CD8-positive, alpha-beta memory T cell (primary cell): ENCODE data around the gene PPP1CB. TPM values are rescaled to one million over a fixed set of nuclear protein-coding genes. Genes with fewer than 3 reads are reported as not detected.
A peak's percentile ranks its signal among the peaks of the same experiment; 100 is the strongest.

Source experiments
- CTCF ChIA-PET: fragments of 350-600 bp; sonication (Branson Sonifier 250); formaldehyde crosslinking; loops from one replicate; lab custom pipeline; 2021; ENCODE audit warnings: antibody characterized with exemption; lab: Charles Lee
- POLR2A ChIA-PET: fragments of 350-600 bp; sonication (Branson Sonifier 250); formaldehyde crosslinking; loops from one replicate; lab custom pipeline; 2021; ENCODE audit warnings: antibody characterized with exemption; lab: Charles Lee
- DNase-seq, 5 donors: peaks; one replicate each; pipeline versions ENCODE4 v3.0.0 to v3.0.0-alpha.2; 2020 to 2022; ENCODE audit warnings: mixed read lengths in 1 of 5
- H3K27ac ChIP-seq: one replicate; pipeline ENCODE4 v1.7.0; 2013; ENCODE audit warnings: low read depth, mild to moderate bottlenecking, low read length, moderate library complexity
- H3K27me3 ChIP-seq: 2 replicates; pipeline ENCODE4 v1.7.0; 2013; ENCODE audit warnings: low read length, mild to moderate bottlenecking; ENCODE audit not compliant: insufficient read depth, poor library complexity, severe bottlenecking
- H3K36me3 ChIP-seq: 2 replicates; pipeline ENCODE4 v1.7.0; 2013; ENCODE audit warnings: mild to moderate bottlenecking, low read length, moderate library complexity; ENCODE audit not compliant: insufficient read depth
- H3K4me1 ChIP-seq: 2 replicates; pipeline ENCODE4 v1.7.0; 2013; ENCODE audit warnings: mild to moderate bottlenecking, low read length, moderate library complexity; ENCODE audit not compliant: insufficient read depth
- H3K4me3 ChIP-seq: 2 replicates; pipeline ENCODE4 v1.7.0; 2013; ENCODE audit warnings: mild to moderate bottlenecking, low read length
- H3K9me3 ChIP-seq: 2 replicates; pipeline ENCODE4 v1.7.0; 2013; ENCODE audit warnings: mild to moderate bottlenecking, low read length
- H3K27ac Mint-ChIP-seq, 8 donors: one replicate each; pipeline ENCODE4 v1.8.0; 2020 to 2021; ENCODE audit warnings: mixed read lengths in 8 of 8, mild to moderate bottlenecking in 6 of 8, inconsistent platforms in 3 of 8, moderate library complexity in 3 of 8
- H3K27me3 Mint-ChIP-seq, 2 donors: one replicate each; pipeline ENCODE4 v1.8.0; 2020 to 2021; ENCODE audit warnings: mixed read lengths in 2 of 2, mild to moderate bottlenecking in 1 of 2, moderate library complexity in 1 of 2
- H3K36me3 Mint-ChIP-seq, 3 donors: one replicate each; pipeline ENCODE4 v1.8.0; 2020 to 2021; ENCODE audit warnings: mixed read lengths in 3 of 3, inconsistent platforms in 1 of 3, mild to moderate bottlenecking in 1 of 3
- H3K4me1 Mint-ChIP-seq, 3 donors: one replicate each; pipeline ENCODE4 v1.8.0; 2020 to 2021; ENCODE audit warnings: mixed read lengths in 3 of 3, inconsistent platforms in 1 of 3, mild to moderate bottlenecking in 1 of 3
- H3K4me3 Mint-ChIP-seq, 7 donors: one replicate each; pipeline ENCODE4 v1.8.0; 2020 to 2021; ENCODE audit warnings: mixed read lengths in 7 of 7, mild to moderate bottlenecking in 6 of 7, moderate library complexity in 4 of 7, inconsistent platforms in 2 of 7
- H3K9me3 Mint-ChIP-seq, 5 donors: one replicate each; pipeline ENCODE4 v1.8.0; 2020 to 2022; ENCODE audit warnings: mixed read lengths in 5 of 5, mild to moderate bottlenecking in 3 of 5, moderate library complexity in 2 of 5, inconsistent platforms in 1 of 5
- polyA plus RNA-seq: library from polyadenylated mRNA; unstranded; fragments of 300-500 nt; fragmentation: Illumina TruSeq; gene quantifications from one replicate; pipeline ENCODE4 v1.2.3, GENCODE V29; 2021
- total RNA-seq, 2 experiments: library from RNA; stranded (reverse); gene quantifications; one replicate each; pipeline ENCODE4 v1.2.3, GENCODE V29; 2021

Gene PPP1CB
- 100 to 1,000 TPM; 208 to 214 TPM for total RNA-seq
- 95.4 TPM for polyA plus RNA-seq

DNA sequence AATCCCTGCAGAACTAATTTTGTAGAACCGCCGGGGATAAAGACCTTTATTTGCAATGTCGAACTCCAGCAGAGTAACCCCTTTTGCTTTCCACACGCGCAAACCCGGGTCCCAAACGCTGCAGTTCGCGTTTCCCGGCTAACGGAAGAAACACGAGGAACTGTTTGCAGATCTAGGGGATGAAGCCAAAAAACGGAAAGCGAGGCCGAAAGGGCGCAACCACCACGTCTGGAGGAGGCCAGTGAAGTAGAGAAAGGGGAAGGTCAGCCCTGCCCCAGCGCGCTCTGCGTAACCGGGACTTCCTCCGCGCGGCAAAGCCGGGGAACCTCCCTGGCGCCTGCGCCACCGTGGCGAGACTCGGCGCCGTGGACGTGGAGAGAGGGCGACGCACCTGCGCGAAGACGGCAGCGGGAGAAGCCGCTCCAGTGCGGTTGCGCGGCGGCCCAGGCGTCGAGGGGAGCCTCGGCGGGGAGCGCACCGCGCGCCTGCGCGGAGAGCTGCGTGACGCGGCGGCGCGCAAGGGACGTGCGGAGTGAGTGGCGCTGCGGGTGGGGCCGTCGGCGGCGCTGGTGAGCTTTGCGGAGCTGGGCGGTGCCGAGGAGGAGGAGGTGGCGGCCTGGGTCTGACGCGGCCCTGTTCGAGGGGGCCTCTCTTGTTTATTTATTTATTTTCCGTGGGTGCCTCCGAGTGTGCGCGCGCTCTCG is at the start of gene PPP1CB:
Gene PPP1CB, plus strand, starts transcription at position 579 of the 704 bp plus-strand sequence. CDS start 295 bp downstream, outside the sequence.
- H3K4me3 ChIP-seq = peak within 1 kb of the TSS; percentile 95
- H3K36me3 Mint-ChIP-seq = peaks cover 0 to 42% (median 0%) of the 10 kb centered on the region in 3 donors
- DNase-seq = peak; percentile 95 to 99 (median 98)
- H3K27ac Mint-ChIP-seq = peak within 1 kb of the TSS; percentile 93 to 100 (median 99)
- H3K4me1 ChIP-seq = peaks cover 60% of the 10 kb centered on the region
- H3K36me3 ChIP-seq = no peaks in the 10 kb centered on the region
- H3K27me3 Mint-ChIP-seq = no peaks in the 10 kb centered on the region
- H3K9me3 Mint-ChIP-seq = no peaks in the 10 kb centered on the region
- ChIA-PET CTCF (interaction anchor here (1.1 to 7.1 kb wide), 5 partner anchors 24 to 185 kb away, joined by 4 to 70 read pairs (median 14); partner anchors contain the start of gene SPDYA), POLR2A (interaction anchor here (0.9 to 2.1 kb wide), 6 partner anchors 119 to 165 kb away, joined by 3 to 21 read pairs (median 8); partner anchors contain the start of gene TRMT61B)
- H3K9me3 ChIP-seq = no peaks in the 10 kb centered on the region
- H3K27me3 ChIP-seq = no peaks in the 10 kb centered on the region
- H3K4me3 Mint-ChIP-seq = peak within 1 kb of the TSS; percentile 91 to 99 (median 96)
- H3K27ac ChIP-seq = peak within 1 kb of the TSS; percentile 99
- peaks cover 51 to 72% (median 70%) of the 10 kb centered on the region in 3 donors for H3K4me1 Mint-ChIP-seq

DNA sequence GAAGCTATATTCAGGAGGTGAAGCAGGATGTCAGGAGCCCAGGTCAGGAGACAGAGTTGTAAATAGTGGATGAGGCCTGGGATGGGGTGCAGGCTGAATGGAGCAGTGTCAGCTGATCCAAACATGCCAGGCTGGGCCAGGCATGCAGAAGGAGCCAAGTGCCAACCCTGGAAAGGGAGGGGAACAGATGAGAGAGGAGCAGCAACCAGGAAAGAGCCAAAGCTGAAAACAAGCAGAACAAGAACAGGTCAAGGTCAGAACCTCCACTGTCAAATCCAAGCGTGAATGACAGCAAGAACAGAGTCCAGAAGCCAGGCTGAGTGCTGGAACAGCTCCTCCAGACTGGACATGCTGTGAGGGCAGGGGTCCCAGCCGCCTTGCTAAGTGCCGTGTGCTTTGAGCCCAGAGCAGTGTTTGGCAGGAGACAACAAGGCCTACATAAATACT is 49.2 kb upstream of the PPP1CB start:
- peaks cover 5 to 16% (median 10%) of the 10 kb centered on the region in 5 donors for H3K9me3 Mint-ChIP-seq
- H3K27ac ChIP-seq = no peak overlapping the region
- no peak for DNase-seq
- no peak overlapping the region for H3K4me3 ChIP-seq
- no peaks in the 10 kb centered on the region for H3K27me3 Mint-ChIP-seq
- POLR2A ChIA-PET = no interaction called here
- peak overlapping the region in 1 of 8 donors; percentile 81 for H3K27ac Mint-ChIP-seq
- no peaks in the 10 kb centered on the region for H3K9me3 ChIP-seq
- H3K36me3 Mint-ChIP-seq = peaks cover 0 to 21% (median 3%) of the 10 kb centered on the region in 3 donors
- H3K4me3 Mint-ChIP-seq = no peak overlapping the region
- no peaks in the 10 kb centered on the region for H3K27me3 ChIP-seq
- H3K4me1 ChIP-seq = no peaks in the 10 kb centered on the region
- H3K36me3 ChIP-seq = no peaks in the 10 kb centered on the region
- no peaks in the 10 kb centered on the region for H3K4me1 Mint-ChIP-seq
- CTCF ChIA-PET = no interaction called here

DNA sequence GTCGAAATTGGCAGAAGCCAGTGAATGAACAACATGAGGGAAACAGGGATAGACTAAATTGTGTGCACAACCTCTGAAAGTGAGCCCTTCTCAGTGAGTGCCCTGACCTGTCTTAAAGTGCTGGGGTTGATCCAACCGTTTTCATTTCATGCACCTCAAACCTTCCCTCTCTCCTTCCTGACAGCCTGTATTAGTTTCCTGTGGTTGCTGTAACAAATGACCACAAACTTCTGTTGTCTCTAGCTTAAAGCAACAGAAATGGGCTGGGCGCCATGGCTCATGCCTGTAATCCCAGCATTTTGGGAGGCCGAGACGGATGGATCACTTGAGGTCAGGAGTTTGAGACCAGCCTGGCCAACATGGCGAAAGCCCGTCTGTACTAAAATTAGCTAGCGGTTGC is 48.8 kb upstream of the PPP1CB start:
- Histone ChIP-seq H3K27ac (no peak overlapping the region), H3K4me3 (no peak overlapping the region), H3K36me3 (no peaks in the 10 kb centered on the region), H3K4me1 (no peaks in the 10 kb centered on the region), H3K27me3 (no peaks in the 10 kb centered on the region), H3K9me3 (no peaks in the 10 kb centered on the region)
- Mint-ChIP-seq H3K4me3 (no peak overlapping the region), H3K9me3 (peaks cover 5 to 16% (median 10%) of the 10 kb centered on the region in 5 donors), H3K27ac (no peak overlapping the region), H3K36me3 (peaks cover 0 to 21% (median 3%) of the 10 kb centered on the region in 3 donors), H3K27me3 (no peaks in the 10 kb centered on the region), H3K4me1 (no peaks in the 10 kb centered on the region)
- DNase-seq = no peak
- POLR2A ChIA-PET = interaction anchor here (0.6 kb wide), 1 partner anchor 82 kb away, joined by 3 read pairs; no protein-coding TSS in a partner anchor
- CTCF ChIA-PET = no interaction called here

DNA sequence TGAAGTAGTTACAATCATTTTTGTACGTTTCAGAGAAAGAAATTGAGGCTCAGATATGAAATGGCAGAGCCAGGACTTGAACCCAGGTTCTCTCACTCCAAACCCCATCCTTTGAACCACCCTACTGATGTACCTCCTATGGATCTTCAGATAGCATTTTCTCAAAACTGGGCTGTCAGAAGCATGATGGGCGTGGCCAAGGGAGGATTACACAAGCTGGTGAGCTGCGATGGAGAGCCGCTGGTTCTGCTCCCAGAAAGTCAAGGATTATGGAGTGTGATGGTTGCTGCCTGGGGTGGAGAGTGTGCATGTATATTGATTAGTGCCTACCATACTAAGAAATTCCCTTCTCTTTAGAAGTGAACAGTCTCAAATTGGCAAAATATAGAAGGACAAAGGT is 47.0 kb upstream of the PPP1CB start:
- Histone ChIP-seq H3K4me1 (no peaks in the 10 kb centered on the region), H3K27ac (no peak overlapping the region), H3K4me3 (no peak overlapping the region), H3K9me3 (no peaks in the 10 kb centered on the region), H3K36me3 (no peaks in the 10 kb centered on the region), H3K27me3 (no peaks in the 10 kb centered on the region)
- Mint-ChIP-seq H3K27me3 (no peaks in the 10 kb centered on the region), H3K27ac (peak overlapping the region in 1 of 8 donors; percentile 40), H3K4me1 (no peaks in the 10 kb centered on the region), H3K9me3 (peaks cover 5 to 16% (median 10%) of the 10 kb centered on the region in 5 donors), H3K36me3 (peaks cover 0 to 21% (median 3%) of the 10 kb centered on the region in 3 donors), H3K4me3 (no peak overlapping the region)
- no peak for DNase-seq
- POLR2A ChIA-PET = no interaction called here
- CTCF ChIA-PET = no interaction called here

DNA sequence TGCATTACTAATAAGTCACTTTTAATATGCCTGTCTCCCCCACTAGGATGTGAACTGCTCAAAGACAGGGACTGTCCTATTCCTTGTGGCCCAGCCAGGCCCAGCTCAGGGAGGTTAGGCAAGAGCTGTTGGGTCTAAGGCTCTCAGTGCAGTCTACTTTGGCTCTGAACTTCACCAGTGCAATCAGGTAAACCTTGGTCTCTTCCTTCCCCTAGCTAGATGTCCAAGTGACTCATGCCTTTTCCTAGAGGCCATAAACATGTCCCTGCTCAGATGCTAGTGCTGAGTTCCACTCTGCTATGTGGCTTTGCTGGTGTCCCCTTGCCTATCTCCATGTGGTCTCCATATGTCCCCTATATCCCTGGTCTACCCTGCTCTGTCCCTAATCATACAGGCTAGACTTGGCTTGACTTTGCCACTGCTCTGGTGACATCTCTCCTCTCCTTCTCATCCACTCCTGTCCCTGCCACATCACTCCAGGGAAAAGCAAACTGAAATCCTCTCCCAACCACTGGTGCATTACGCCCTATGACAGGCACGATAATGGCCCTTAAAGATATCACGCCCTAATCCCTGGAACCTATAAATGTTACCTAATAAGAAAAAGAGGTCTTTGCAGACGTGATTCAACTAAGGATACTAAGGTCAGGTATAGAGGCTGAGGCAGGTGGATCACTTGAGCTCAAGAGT is 45.7 kb upstream of the PPP1CB start:
- POLR2A ChIA-PET = no interaction called here

DNA sequence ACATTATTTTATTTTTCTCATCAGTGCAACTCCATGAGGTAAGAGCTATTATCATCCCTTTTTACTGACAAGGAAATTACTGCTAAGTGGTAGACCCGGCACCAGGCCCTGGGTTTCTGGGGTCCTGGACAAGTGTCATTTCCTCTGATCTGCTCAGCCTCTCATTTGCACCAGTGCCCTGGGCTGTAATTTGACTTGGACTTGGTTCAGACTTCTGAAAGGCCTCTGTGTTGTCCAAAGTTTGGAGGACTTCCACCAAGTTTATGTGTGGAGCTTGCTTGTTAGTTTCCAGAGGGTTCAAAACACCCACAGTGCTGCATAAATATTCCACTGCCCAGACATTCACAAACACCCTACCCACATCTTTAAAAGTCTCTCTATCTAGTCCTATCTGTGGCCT is 44.0 kb upstream of the PPP1CB start:
- Histone ChIP-seq H3K9me3 (no peaks in the 10 kb centered on the region), H3K27me3 (no peaks in the 10 kb centered on the region), H3K4me3 (no peak overlapping the region), H3K4me1 (no peaks in the 10 kb centered on the region), H3K27ac (no peak overlapping the region), H3K36me3 (no peaks in the 10 kb centered on the region)
- Mint-ChIP-seq H3K9me3 (peaks cover 5 to 16% (median 10%) of the 10 kb centered on the region in 5 donors), H3K4me1 (no peaks in the 10 kb centered on the region), H3K36me3 (peaks cover 0 to 21% (median 3%) of the 10 kb centered on the region in 3 donors), H3K27me3 (no peaks in the 10 kb centered on the region), H3K27ac (no peak overlapping the region), H3K4me3 (no peak overlapping the region)
- ChIA-PET POLR2A (no interaction called here), CTCF (no interaction called here)
- no peak for DNase-seq

More for the DNA sequence above, 45.7 kb upstream of the PPP1CB start:
- CTCF ChIA-PET = no interaction called here
- Mint-ChIP-seq H3K4me3 (peak overlapping the region in 1 of 7 donors; percentile 20), H3K36me3 (peaks cover 0 to 21% (median 3%) of the 10 kb centered on the region in 3 donors), H3K27me3 (no peaks in the 10 kb centered on the region), H3K9me3 (peaks cover 5 to 16% (median 10%) of the 10 kb centered on the region in 5 donors), H3K27ac (peak overlapping the region in 1 of 8 donors; percentile 68), H3K4me1 (no peaks in the 10 kb centered on the region)
- H3K27me3 ChIP-seq = no peaks in the 10 kb centered on the region
- H3K27ac ChIP-seq = no peak overlapping the region
- DNase-seq = no peak
- no peaks in the 10 kb centered on the region for H3K36me3 ChIP-seq
- no peaks in the 10 kb centered on the region for H3K4me1 ChIP-seq
- H3K4me3 ChIP-seq = no peak overlapping the region
- H3K9me3 ChIP-seq = no peaks in the 10 kb centered on the region

DNA sequence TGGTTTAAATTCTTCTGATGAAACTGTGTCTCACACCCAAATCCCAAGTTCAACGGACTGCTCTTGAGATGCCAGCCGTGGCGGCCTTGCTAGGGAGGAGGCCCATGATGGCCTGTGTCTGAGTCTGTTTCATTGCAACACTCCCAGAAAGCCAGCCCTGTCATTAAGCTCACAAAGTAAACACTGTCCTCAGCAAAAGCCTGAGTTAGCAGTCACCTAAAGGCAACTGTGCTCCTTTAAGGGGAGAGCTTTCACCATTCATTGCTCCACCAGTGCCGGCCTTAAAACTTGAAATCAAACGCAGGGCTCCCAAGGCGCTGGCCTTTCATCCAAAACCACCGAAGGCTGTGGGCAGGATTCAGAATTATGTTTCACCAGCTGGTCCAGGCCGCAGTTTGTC is 42.5 kb upstream of the PPP1CB start:
- Mint-ChIP-seq H3K9me3 (peaks cover 5 to 16% (median 10%) of the 10 kb centered on the region in 5 donors), H3K36me3 (peaks cover 0 to 17% (median 3%) of the 10 kb centered on the region in 3 donors), H3K27ac (peak overlapping the region in 1 of 8 donors; percentile 75), H3K4me1 (no peaks in the 10 kb centered on the region), H3K4me3 (no peak overlapping the region), H3K27me3 (no peaks in the 10 kb centered on the region)
- POLR2A ChIA-PET = no interaction called here
- no peak overlapping the region for H3K27ac ChIP-seq
- no peaks in the 10 kb centered on the region for H3K36me3 ChIP-seq
- H3K9me3 ChIP-seq = no peaks in the 10 kb centered on the region
- DNase-seq = no peak
- H3K27me3 ChIP-seq = no peaks in the 10 kb centered on the region
- CTCF ChIA-PET = interaction anchor here (1.3 kb wide), 1 partner anchor 115 kb away, joined by 3 read pairs; no protein-coding TSS in a partner anchor
- H3K4me1 ChIP-seq = no peaks in the 10 kb centered on the region
- H3K4me3 ChIP-seq = no peak overlapping the region
